RKO (cell line): ENCODE measurements around the gene THAP3.
"Not testable (repeated sequence)": the region's sequence is repeated elsewhere in the genome, so short reads cannot be mapped to it uniquely, and the experiment has no call there.

Source experiments
- DNase-seq: peaks from one replicate; pipeline ENCODE4 v3.0.0-alpha.2; 2016; ENCODE audit warnings: low spot score

THAP3 gene

GRCh38 chr1:6591222-6591621, 33.4 kb upstream of the THAP3 start:
- DNase-seq = no peak

- DNase-seq = no peak
Measured at GRCh38 chr1:6591644-6592043, 33.0 kb upstream of the THAP3 start.

GRCh38 chr1:6592441-6592840, 32.2 kb upstream of the THAP3 start:
- no peak for DNase-seq

GRCh38 chr1:6592865-6593593, 31.6 kb upstream of the THAP3 start:
- no peak for DNase-seq

- no peak for DNase-seq
Measured at GRCh38 chr1:6593810-6594209, 30.9 kb upstream of the THAP3 start.

GRCh38 chr1:6594977-6595740, 29.5 kb upstream of the THAP3 start:
- no peak for DNase-seq

GRCh38 chr1:6596351-6596750, 28.3 kb upstream of the THAP3 start:
- no peak for DNase-seq

GRCh38 chr1:6596886-6597776, 27.5 kb upstream of the THAP3 start:
- DNase-seq = no peak

- DNase-seq = no peak
Measured at GRCh38 chr1:6597777-6598131, 26.9 kb upstream of the THAP3 start.

- peak; percentile 66 for DNase-seq
Measured at GRCh38 chr1:6599141-6599975, 25.3 kb upstream of the THAP3 start.

- not testable (repeated sequence) for DNase-seq
Measured at GRCh38 chr1:6599991-6600390, 24.7 kb upstream of the THAP3 start.

- DNase-seq = peak; percentile 39
Measured at GRCh38 chr1:6600410-6601048, 24.1 kb upstream of the THAP3 start.

- DNase-seq = peak; percentile 100
Measured at GRCh38 chr1:6601049-6601922, 23.4 kb upstream of the THAP3 start.

GRCh38 chr1:6601923-6602668, 22.6 kb upstream of the THAP3 start:
- DNase-seq = peak; percentile 64

GRCh38 chr1:6602669-6603237, 21.9 kb upstream of the THAP3 start, which contains the start of gene KLHL21:
TSS of gene KLHL21 (minus strand) at chr1:6602869. CDS start at chr1:6602817, 52 bp downstream.
- peak; percentile 92 for DNase-seq

- DNase-seq = peak; percentile 87
Measured at GRCh38 chr1:6603238-6603914, 21.3 kb upstream of the THAP3 start.

GRCh38 chr1:6603915-6604558, 20.6 kb upstream of the THAP3 start:
- peak; percentile 84 for DNase-seq
